HG03097 (cell line): ENCODE data around the gene PC.

Experiments used
- ATAC-seq: cut with Tn5 transposase; IDR thresholded peaks from one replicate; pipeline ENCODE4 v1.9.1; 2021; ENCODE audit not compliant: unreplicated experiment, low FRiP score

Gene PC

GRCh38 chr11:66870131-66870530 is 88.1 kb downstream of the PC start:
- no peak for ATAC-seq

- no peak for ATAC-seq
Observed at GRCh38 chr11:66869567-66869870, 88.7 kb downstream of the PC start.

GRCh38 chr11:66868726-66869566 is 89.2 kb downstream of the PC start:
- no peak for ATAC-seq

- no peak for ATAC-seq
Observed at GRCh38 chr11:66868082-66868725, 90.0 kb downstream of the PC start.

GRCh38 chr11:66867425-66868040 is 90.7 kb downstream of the PC start:
- ATAC-seq, result no peak

- ATAC-seq, result no peak
Observed at GRCh38 chr11:66866511-66866986, 91.6 kb downstream of the PC start.

- no peak for ATAC-seq
Observed at GRCh38 chr11:66866007-66866406, 92.2 kb downstream of the PC start.

GRCh38 chr11:66864924-66865697 is 93.1 kb downstream of the PC start:
- no peak for ATAC-seq

GRCh38 chr11:66864172-66864901 is 93.8 kb downstream of the PC start:
- no peak for ATAC-seq

GRCh38 chr11:66863428-66864125 is 94.6 kb downstream of the PC start:
- ATAC-seq, result no peak

- ATAC-seq, result no peak
Observed at GRCh38 chr11:66862559-66863037, 95.6 kb downstream of the PC start.

- no peak for ATAC-seq
Observed at GRCh38 chr11:66861774-66862558, 96.2 kb downstream of the PC start.

GRCh38 chr11:66861038-66861773 is 97.0 kb downstream of the PC start:
- no peak for ATAC-seq

- ATAC-seq, result no peak
Observed at GRCh38 chr11:66860449-66860831, 97.7 kb downstream of the PC start.

GRCh38 chr11:66859686-66860448 is 98.3 kb downstream of the PC start:
- no peak for ATAC-seq

- ATAC-seq, result no peak
Observed at GRCh38 chr11:66858939-66859685, 99.1 kb downstream of the PC start.
